ENCODE results near the gene GPD1. TPM values are rescaled to one million over a fixed set of nuclear protein-coding genes. Genes with fewer than 3 reads are reported as not detected.

GPD1 gene
- total RNA-seq, 1 experiment from 2014 or later: 0.58 TPM

DNA sequence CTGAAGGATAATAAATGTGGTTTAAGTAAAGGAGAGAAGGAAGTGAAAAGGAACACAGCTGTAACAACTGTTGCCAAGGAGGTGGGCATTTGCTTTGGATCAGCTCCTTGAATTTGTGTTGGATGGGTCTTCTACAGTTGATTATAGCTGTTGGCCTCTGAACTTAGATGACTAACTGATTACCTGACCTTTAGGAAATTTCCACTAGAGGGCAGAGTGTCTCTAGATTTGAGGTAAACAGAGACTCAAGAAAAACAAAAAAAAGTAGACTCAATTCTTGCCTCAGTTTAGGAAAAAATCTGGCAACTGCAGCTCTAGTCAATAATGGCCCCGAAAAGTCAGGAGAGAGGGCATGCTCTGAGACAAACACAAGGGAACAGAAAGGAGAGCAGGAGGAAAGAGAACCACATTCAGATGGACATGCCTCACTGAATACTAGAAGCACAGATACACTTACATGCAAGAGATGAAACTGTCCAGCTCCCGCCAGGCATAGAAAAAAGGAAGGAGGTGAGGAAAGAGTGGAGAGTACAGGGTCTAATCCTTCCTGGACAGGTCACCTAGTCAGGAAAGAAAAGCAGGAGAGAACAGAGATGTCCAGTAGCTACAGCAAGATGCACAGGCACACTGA is 28.8 kb downstream of the GPD1 start:
- intact Hi-C loops (cut with micrococcal nuclease; ENCODE audit: unreplicated experiment): loop anchor here (1.0 to 5.0 kb wide), 2 partner anchors 45 to 182 kb away; no protein-coding TSS in a partner anchor
- CTCF ChIA-PET: interaction anchor here (0.6 to 2.6 kb wide), 3 partner anchors 14 to 182 kb away, joined by 5 to 23 read pairs (median 5); no protein-coding TSS in a partner anchor
- POLR2A ChIA-PET (ENCODE audit: low non-redundant PET): no interaction called here
- DNase-seq (ENCODE audit: low spot score): peak; percentile 61
- Histone ChIP-seq H3K4me3 (ENCODE audit: low read depth, low read length, poor library complexity, severe bottlenecking) (no peak overlapping the region), H3K27ac (ENCODE audit: low read depth, low read length, poor library complexity, severe bottlenecking) (no peak overlapping the region), H3K36me3 (ENCODE audit: insufficient read depth, low read length, poor library complexity, severe bottlenecking) (peaks cover 39% of the 10 kb centered on the region), H3K9me3 (ENCODE audit: low read depth, low read length, poor library complexity, severe bottlenecking) (no peaks in the 10 kb centered on the region), H3K27me3 (replicated peaks; ENCODE audit: insufficient read depth, low read depth, low read length, poor library complexity) (no peaks in the 10 kb centered on the region), H3K4me1 (ENCODE audit: insufficient read depth, low read length, poor library complexity, severe bottlenecking) (no peaks in the 10 kb centered on the region)
- no TSS peak for BruUV-seq (replicated peaks)
- no peak for TF ChIP-seq EZH2 (IDR thresholded peaks at IDR 0.05; ENCODE audit: borderline replicate concordance, low read depth, low read length, poor library complexity, severe bottlenecking)
- TF ChIP-seq, protein P1, sequence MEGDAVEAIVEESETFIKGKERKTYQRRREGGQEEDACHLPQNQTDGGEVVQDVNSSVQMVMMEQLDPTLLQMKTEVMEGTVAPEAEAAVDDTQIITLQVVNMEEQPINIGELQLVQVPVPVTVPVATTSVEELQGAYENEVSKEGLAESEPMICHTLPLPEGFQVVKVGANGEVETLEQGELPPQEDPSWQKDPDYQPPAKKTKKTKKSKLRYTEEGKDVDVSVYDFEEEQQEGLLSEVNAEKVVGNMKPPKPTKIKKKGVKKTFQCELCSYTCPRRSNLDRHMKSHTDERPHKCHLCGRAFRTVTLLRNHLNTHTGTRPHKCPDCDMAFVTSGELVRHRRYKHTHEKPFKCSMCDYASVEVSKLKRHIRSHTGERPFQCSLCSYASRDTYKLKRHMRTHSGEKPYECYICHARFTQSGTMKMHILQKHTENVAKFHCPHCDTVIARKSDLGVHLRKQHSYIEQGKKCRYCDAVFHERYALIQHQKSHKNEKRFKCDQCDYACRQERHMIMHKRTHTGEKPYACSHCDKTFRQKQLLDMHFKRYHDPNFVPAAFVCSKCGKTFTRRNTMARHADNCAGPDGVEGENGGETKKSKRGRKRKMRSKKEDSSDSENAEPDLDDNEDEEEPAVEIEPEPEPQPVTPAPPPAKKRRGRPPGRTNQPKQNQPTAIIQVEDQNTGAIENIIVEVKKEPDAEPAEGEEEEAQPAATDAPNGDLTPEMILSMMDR (conservative IDR thresholded peaks at IDR 0.05; ENCODE audit: low read depth, low read length): peak; percentile 74

DNA sequence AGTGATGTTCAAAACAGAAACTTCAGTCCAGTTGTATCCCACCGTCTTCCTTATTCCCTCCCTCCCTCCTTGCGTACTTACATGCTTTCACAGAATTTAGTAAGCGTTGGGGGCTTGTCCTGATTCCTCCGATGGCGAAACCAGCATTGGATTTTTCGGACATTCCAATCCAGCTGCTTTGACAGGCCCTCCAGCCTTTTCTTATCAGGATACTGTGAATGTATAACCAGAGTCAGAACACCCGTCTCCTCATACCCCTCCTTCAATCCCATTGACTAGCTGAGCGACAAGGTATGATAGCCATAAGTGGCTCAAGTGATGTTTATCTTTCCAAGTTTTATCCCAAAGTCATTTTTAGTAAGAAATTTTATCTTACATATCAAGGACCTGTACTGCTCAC is 39.2 kb downstream of the GPD1 start:
- Histone ChIP-seq H3K27me3 (replicated peaks; ENCODE audit: insufficient read depth, low read depth, low read length, poor library complexity) (no peaks in the 10 kb centered on the region), H3K4me1 (ENCODE audit: insufficient read depth, low read length, poor library complexity, severe bottlenecking) (no peaks in the 10 kb centered on the region), H3K36me3 (ENCODE audit: insufficient read depth, low read length, poor library complexity, severe bottlenecking) (peaks cover 22% of the 10 kb centered on the region), H3K9me3 (ENCODE audit: low read depth, low read length, poor library complexity, severe bottlenecking) (no peaks in the 10 kb centered on the region), H3K4me3 (ENCODE audit: low read depth, low read length, poor library complexity, severe bottlenecking) (no peak overlapping the region), H3K27ac (ENCODE audit: low read depth, low read length, poor library complexity, severe bottlenecking) (no peak overlapping the region)
- CTCF ChIA-PET: no interaction called here
- BruUV-seq (replicated peaks): no TSS peak
- POLR2A ChIA-PET (ENCODE audit: low non-redundant PET): no interaction called here
- no peak for TF ChIP-seq EZH2 (IDR thresholded peaks at IDR 0.05; ENCODE audit: borderline replicate concordance, low read depth, low read length, poor library complexity, severe bottlenecking)
- TF ChIP-seq, protein P1 (conservative IDR thresholded peaks at IDR 0.05; ENCODE audit: low read depth, low read length): no peak
- DNase-seq (ENCODE audit: low spot score): no peak
- intact Hi-C loops (cut with micrococcal nuclease; ENCODE audit: unreplicated experiment): no loop called here

DNA sequence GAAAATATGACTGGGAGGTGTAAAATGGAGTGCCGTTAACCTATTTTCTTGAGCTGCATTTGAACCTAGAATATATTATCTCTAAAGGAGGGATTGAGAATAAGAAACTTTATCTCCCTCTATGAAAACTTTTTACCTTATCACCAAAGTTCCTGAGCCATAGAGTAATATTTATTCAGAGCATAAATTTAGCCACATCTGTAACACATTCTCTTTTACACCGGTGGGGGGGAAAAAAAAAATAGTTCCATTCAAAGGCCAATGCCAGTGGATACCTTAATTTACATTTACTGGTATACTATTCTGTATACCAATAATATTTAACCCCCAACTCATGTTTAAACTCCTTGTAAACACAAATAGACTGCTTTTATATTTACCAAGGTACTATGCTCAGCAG is 41.6 kb downstream of the GPD1 start:
- no peak overlapping the region for H3K4me3 ChIP-seq (ENCODE audit: low read depth, low read length, poor library complexity, severe bottlenecking)
- H3K27ac ChIP-seq (ENCODE audit: low read depth, low read length, poor library complexity, severe bottlenecking): no peak overlapping the region
- TF ChIP-seq, protein P1 (conservative IDR thresholded peaks at IDR 0.05; ENCODE audit: low read depth, low read length): no peak
- TF ChIP-seq EZH2 (IDR thresholded peaks at IDR 0.05; ENCODE audit: borderline replicate concordance, low read depth, low read length, poor library complexity, severe bottlenecking): no peak
- H3K27me3 ChIP-seq (replicated peaks; ENCODE audit: insufficient read depth, low read depth, low read length, poor library complexity): no peaks in the 10 kb centered on the region
- BruUV-seq (replicated peaks): no TSS peak
- no peaks in the 10 kb centered on the region for H3K9me3 ChIP-seq (ENCODE audit: low read depth, low read length, poor library complexity, severe bottlenecking)
- CTCF ChIA-PET: no interaction called here
- H3K4me1 ChIP-seq (ENCODE audit: insufficient read depth, low read length, poor library complexity, severe bottlenecking): no peaks in the 10 kb centered on the region
- intact Hi-C loops (cut with micrococcal nuclease; ENCODE audit: unreplicated experiment): no loop called here
- POLR2A ChIA-PET (ENCODE audit: low non-redundant PET): no interaction called here
- DNase-seq (ENCODE audit: low spot score): no peak
- peaks cover 11% of the 10 kb centered on the region for H3K36me3 ChIP-seq (ENCODE audit: insufficient read depth, low read length, poor library complexity, severe bottlenecking)

Measured in A673 (cell line).